Karpas-422 (cell line): ENCODE data around the gene SDR42E2. TPM values are rescaled to one million over a fixed set of nuclear protein-coding genes. Genes with fewer than 3 reads are reported as not detected.
"Not testable (repeated sequence)": the region's sequence is repeated elsewhere in the genome, so short reads cannot be mapped to it uniquely, and the experiment has no call there.

Experiments
- DNase-seq: peaks from one replicate; pipeline ENCODE4 v3.0.0-alpha.2; 2015
- H2AFZ ChIP-seq: fragments of 200-600 bp; sonication (generic); 2 replicates; pipeline ENCODE4 v1.6.1; 2014; ENCODE audit warnings: antibody characterized with exemption, low read length, mixed read lengths
- H3K27ac ChIP-seq: fragments of 200-600 bp; sonication (generic); 2 replicates; pipeline ENCODE4 v1.5.1; 2014; ENCODE audit warnings: mild to moderate bottlenecking, low read length, moderate library complexity
- H3K27me3 ChIP-seq: fragments of 200-600 bp; sonication (generic); 2 replicates; pipeline ENCODE4 v1.6.1; 2014; ENCODE audit warnings: low read length, mixed read lengths
- H3K36me3 ChIP-seq: fragments of 200-600 bp; sonication (generic); 2 replicates; pipeline ENCODE4 v1.6.1; 2014; ENCODE audit warnings: low read length, mixed read lengths; ENCODE audit not compliant: insufficient read depth
- H3K4me1 ChIP-seq: fragments of 200-600 bp; sonication (generic); 2 replicates; pipeline ENCODE4 v1.6.1; 2014; ENCODE audit warnings: mild to moderate bottlenecking, low read length, mixed read lengths
- H3K4me2 ChIP-seq: fragments of 200-600 bp; sonication (generic); 2 replicates; pipeline ENCODE4 v1.6.1; 2014; ENCODE audit warnings: low read length, low read depth, mild to moderate bottlenecking; ENCODE audit not compliant: poor library complexity, severe bottlenecking
- H3K4me3 ChIP-seq: fragments of 200-600 bp; sonication (generic); 2 replicates; pipeline ENCODE4 v1.5.1; 2014; ENCODE audit warnings: mild to moderate bottlenecking, antibody characterized with exemption, low read length, mixed read lengths
- H3K79me2 ChIP-seq: fragments of 200-600 bp; sonication (generic); 2 replicates; pipeline ENCODE4 v1.6.1; 2014; ENCODE audit warnings: mild to moderate bottlenecking, low read length, mixed read lengths
- H3K9ac ChIP-seq: fragments of 200-600 bp; sonication (generic); 2 replicates; pipeline ENCODE4 v1.6.0; 2014; ENCODE audit warnings: low read length
- H3K9me2 ChIP-seq: fragments of 200-600 bp; sonication (generic), shearing (Covaris generic); replicated peaks from 2 replicates; pipeline ENCODE4 v1.6.0; 2014; ENCODE audit warnings: mild to moderate bottlenecking, low read length, moderate library complexity; ENCODE audit not compliant: insufficient read depth
- H3K9me3 ChIP-seq: fragments of 300-700, 200-600 bp; sonication (generic); 2 replicates; pipeline ENCODE4 v1.6.1; 2014; ENCODE audit warnings: low read length, mixed read lengths
- H4K20me1 ChIP-seq: fragments of 200-600 bp; sonication (generic); 2 replicates; pipeline ENCODE4 v1.6.1; 2014; ENCODE audit warnings: mild to moderate bottlenecking, antibody characterized with exemption, low read length, low read depth; ENCODE audit not compliant: insufficient read depth
- total RNA-seq: library from RNA; depleted of rRNA; stranded (reverse); fragments of >200 nt; shearing (Covaris generic); gene quantifications from 2 replicates; pipeline ENCODE4 v1.2.3, GENCODE V29; 2014; ENCODE audit warnings: low replicate concordance

The SDR42E2 gene
- total RNA-seq, 1 experiment from 2014 or later = not detected

- Histone ChIP-seq H3K9me3 (no peaks in the 10 kb centered on the region), H2AFZ (no peak overlapping the region), H3K79me2 (no peaks in the 10 kb centered on the region), H3K27me3 (no peaks in the 10 kb centered on the region), H3K4me1 (peaks cover 4% of the 10 kb centered on the region; the same call in 1 of the 2 replicates), H4K20me1 (peaks cover 3% of the 10 kb centered on the region; the same call in 1 of the 2 replicates), H3K9me2 (no peaks in the 10 kb centered on the region), H3K4me2 (no peak overlapping the region), H3K36me3 (no peaks in the 10 kb centered on the region), H3K4me3 (no peak overlapping the region), H3K27ac (no peak overlapping the region), H3K9ac (no peak overlapping the region)
- no peak for DNase-seq
Measured at GRCh38 chr16:22147853-22148252, 14.5 kb upstream of the SDR42E2 start.

- H3K9me3 ChIP-seq = no peaks in the 10 kb centered on the region
- H3K79me2 ChIP-seq = no peaks in the 10 kb centered on the region
- H3K9me2 ChIP-seq = no peaks in the 10 kb centered on the region
- H4K20me1 ChIP-seq = peaks cover 3% of the 10 kb centered on the region; the same call in 1 of the 2 replicates
- H3K27ac ChIP-seq = no peak overlapping the region
- no peak overlapping the region for H3K9ac ChIP-seq
- no peak overlapping the region for H3K4me3 ChIP-seq
- H3K4me2 ChIP-seq = no peak overlapping the region
- no peak for DNase-seq
- H2AFZ ChIP-seq = no peak overlapping the region
- no peaks in the 10 kb centered on the region for H3K36me3 ChIP-seq
- H3K4me1 ChIP-seq = no peaks in the 10 kb centered on the region
- no peaks in the 10 kb centered on the region for H3K27me3 ChIP-seq
Measured at GRCh38 chr16:22151246-22151998, 10.9 kb upstream of the SDR42E2 start.

- Histone ChIP-seq H3K9me2 (no peaks in the 10 kb centered on the region), H3K9me3 (no peaks in the 10 kb centered on the region), H4K20me1 (peaks cover 3% of the 10 kb centered on the region; the same call in 1 of the 2 replicates), H3K4me3 (no peak overlapping the region), H3K36me3 (no peaks in the 10 kb centered on the region), H3K9ac (no peak overlapping the region), H3K79me2 (no peaks in the 10 kb centered on the region), H3K27me3 (no peaks in the 10 kb centered on the region), H3K4me1 (no peaks in the 10 kb centered on the region), H3K27ac (no peak overlapping the region), H3K4me2 (no peak overlapping the region), H2AFZ (no peak overlapping the region)
- no peak for DNase-seq
Measured at GRCh38 chr16:22152316-22152715, 10.0 kb upstream of the SDR42E2 start.

- not testable (repeated sequence) for H2AFZ ChIP-seq
Measured at GRCh38 chr16:22153078-22153477, 9.2 kb upstream of the SDR42E2 start.

GRCh38 chr16:22161401-22161800 is 905 bp upstream of the SDR42E2 start:
- Histone ChIP-seq H3K27me3 (no peaks in the 10 kb centered on the region), H3K79me2 (no peaks in the 10 kb centered on the region), H4K20me1 (no peaks in the 10 kb centered on the region), H3K9me2 (no peaks in the 10 kb centered on the region), H3K9ac (no peak overlapping the region), H3K36me3 (no peaks in the 10 kb centered on the region), H3K27ac (no peak overlapping the region), H3K4me2 (no peak overlapping the region), H3K4me3 (no peak overlapping the region), H3K4me1 (no peaks in the 10 kb centered on the region), H3K9me3 (no peaks in the 10 kb centered on the region), H2AFZ (no peak overlapping the region)
- DNase-seq = no peak

More at GRCh38 chr16:22153078-22153477, 9.2 kb upstream of the SDR42E2 start:
- H4K20me1 ChIP-seq, H3K9ac ChIP-seq, H3K4me1 ChIP-seq, H3K27me3 ChIP-seq, H3K9me2 ChIP-seq, H3K79me2 ChIP-seq, H3K36me3 ChIP-seq, H3K4me3 ChIP-seq, DNase-seq, H3K9me3 ChIP-seq, H3K4me2 ChIP-seq, H3K27ac ChIP-seq: not testable (repeated sequence)

- H3K9ac ChIP-seq = no peak overlapping the region
- no peak for DNase-seq
- H3K4me3 ChIP-seq = no peak overlapping the region
- no peak overlapping the region for H3K4me2 ChIP-seq
- H3K27me3 ChIP-seq = no peaks in the 10 kb centered on the region
- no peaks in the 10 kb centered on the region for H4K20me1 ChIP-seq
- H3K9me2 ChIP-seq = no peaks in the 10 kb centered on the region
- no peaks in the 10 kb centered on the region for H3K36me3 ChIP-seq
- H3K27ac ChIP-seq = no peak overlapping the region
- no peak overlapping the region for H2AFZ ChIP-seq
- no peaks in the 10 kb centered on the region for H3K79me2 ChIP-seq
- H3K9me3 ChIP-seq = no peaks in the 10 kb centered on the region
- H3K4me1 ChIP-seq = no peaks in the 10 kb centered on the region
Measured at GRCh38 chr16:22162656-22163009, 327 bp downstream of the SDR42E2 start.

GRCh38 chr16:22163806-22164205 is 1.5 kb downstream of the SDR42E2 start:
- no peaks in the 10 kb centered on the region for H3K9me3 ChIP-seq
- H3K36me3 ChIP-seq = no peaks in the 10 kb centered on the region
- H3K9ac ChIP-seq = no peak overlapping the region
- H3K9me2 ChIP-seq = no peaks in the 10 kb centered on the region
- H3K4me2 ChIP-seq = no peak overlapping the region
- H4K20me1 ChIP-seq = no peaks in the 10 kb centered on the region
- no peaks in the 10 kb centered on the region for H3K79me2 ChIP-seq
- no peaks in the 10 kb centered on the region for H3K27me3 ChIP-seq
- H3K4me3 ChIP-seq = no peak overlapping the region
- no peak overlapping the region for H2AFZ ChIP-seq
- no peak for DNase-seq
- no peaks in the 10 kb centered on the region for H3K4me1 ChIP-seq
- no peak overlapping the region for H3K27ac ChIP-seq

GRCh38 chr16:22164482-22164881 is 2.2 kb downstream of the SDR42E2 start:
- Histone ChIP-seq H3K27ac (no peak overlapping the region), H3K9me3 (no peaks in the 10 kb centered on the region), H3K4me3 (no peak overlapping the region), H3K36me3 (no peaks in the 10 kb centered on the region), H3K9me2 (no peaks in the 10 kb centered on the region), H2AFZ (no peak overlapping the region), H3K4me2 (no peak overlapping the region), H3K79me2 (no peaks in the 10 kb centered on the region), H3K27me3 (no peaks in the 10 kb centered on the region), H3K4me1 (no peaks in the 10 kb centered on the region), H4K20me1 (no peaks in the 10 kb centered on the region), H3K9ac (no peak overlapping the region)
- DNase-seq = no peak
